ENCODE results near the gene MIER2. TPM values are rescaled to one million over a fixed set of nuclear protein-coding genes. Genes with fewer than 3 reads are reported as not detected.

The MIER2 gene
- total RNA-seq, 1 donor from 2014 or later, result 47.3 TPM

DNA sequence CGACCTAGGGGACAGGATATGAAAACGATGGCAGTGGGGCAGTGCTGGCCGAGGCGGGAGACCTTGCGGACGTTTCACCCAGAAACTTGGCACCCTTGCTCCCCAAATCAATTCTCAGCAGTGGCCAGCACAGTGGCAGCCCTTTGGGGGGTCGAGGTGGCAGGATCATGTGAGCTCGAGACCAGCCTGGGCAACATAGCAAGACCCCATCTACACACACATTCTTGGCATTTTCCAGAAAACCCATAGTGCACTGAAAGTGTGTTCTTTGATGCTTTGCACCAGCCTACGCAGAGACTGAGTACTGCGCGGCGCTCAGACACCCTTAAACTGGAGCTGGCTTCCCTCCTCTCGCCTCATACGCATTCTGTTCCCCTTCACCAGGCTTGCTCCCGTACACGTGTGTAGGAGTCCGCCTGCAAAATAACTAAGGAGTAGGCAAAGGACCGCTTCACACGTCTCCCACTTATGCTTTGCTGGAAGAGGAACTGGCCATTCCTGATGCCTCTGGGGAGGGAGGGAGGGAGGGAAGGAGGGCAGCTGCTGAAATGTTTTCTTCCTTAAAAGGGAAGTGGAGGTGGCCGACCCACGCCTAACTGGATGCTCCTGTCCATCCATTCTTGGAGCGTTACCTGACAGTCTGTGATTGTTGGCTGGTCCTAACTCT is 23.5 kb upstream of the MIER2 start:
- TF ChIP-seq, protein P1, sequence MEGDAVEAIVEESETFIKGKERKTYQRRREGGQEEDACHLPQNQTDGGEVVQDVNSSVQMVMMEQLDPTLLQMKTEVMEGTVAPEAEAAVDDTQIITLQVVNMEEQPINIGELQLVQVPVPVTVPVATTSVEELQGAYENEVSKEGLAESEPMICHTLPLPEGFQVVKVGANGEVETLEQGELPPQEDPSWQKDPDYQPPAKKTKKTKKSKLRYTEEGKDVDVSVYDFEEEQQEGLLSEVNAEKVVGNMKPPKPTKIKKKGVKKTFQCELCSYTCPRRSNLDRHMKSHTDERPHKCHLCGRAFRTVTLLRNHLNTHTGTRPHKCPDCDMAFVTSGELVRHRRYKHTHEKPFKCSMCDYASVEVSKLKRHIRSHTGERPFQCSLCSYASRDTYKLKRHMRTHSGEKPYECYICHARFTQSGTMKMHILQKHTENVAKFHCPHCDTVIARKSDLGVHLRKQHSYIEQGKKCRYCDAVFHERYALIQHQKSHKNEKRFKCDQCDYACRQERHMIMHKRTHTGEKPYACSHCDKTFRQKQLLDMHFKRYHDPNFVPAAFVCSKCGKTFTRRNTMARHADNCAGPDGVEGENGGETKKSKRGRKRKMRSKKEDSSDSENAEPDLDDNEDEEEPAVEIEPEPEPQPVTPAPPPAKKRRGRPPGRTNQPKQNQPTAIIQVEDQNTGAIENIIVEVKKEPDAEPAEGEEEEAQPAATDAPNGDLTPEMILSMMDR (IDR thresholded peaks at IDR 0.05; ENCODE audit: partially characterized antibody, unreplicated experiment), result no peak
- no peak overlapping the region for H3K4me3 Mint-ChIP-seq (ENCODE audit: unreplicated experiment)
- peaks cover 5% of the 10 kb centered on the region for H3K9me3 Mint-ChIP-seq (ENCODE audit: unreplicated experiment)
- peaks cover 5% of the 10 kb centered on the region for H3K36me3 Mint-ChIP-seq (ENCODE audit: unreplicated experiment)
- no peak overlapping the region for H3K27ac Mint-ChIP-seq (ENCODE audit: unreplicated experiment)
- peaks cover 18% of the 10 kb centered on the region for H3K4me1 Mint-ChIP-seq (ENCODE audit: low read depth, unreplicated experiment)
- no peak for DNase-seq
- peaks cover 11% of the 10 kb centered on the region for H3K27me3 Mint-ChIP-seq (ENCODE audit: unreplicated experiment)

DNA sequence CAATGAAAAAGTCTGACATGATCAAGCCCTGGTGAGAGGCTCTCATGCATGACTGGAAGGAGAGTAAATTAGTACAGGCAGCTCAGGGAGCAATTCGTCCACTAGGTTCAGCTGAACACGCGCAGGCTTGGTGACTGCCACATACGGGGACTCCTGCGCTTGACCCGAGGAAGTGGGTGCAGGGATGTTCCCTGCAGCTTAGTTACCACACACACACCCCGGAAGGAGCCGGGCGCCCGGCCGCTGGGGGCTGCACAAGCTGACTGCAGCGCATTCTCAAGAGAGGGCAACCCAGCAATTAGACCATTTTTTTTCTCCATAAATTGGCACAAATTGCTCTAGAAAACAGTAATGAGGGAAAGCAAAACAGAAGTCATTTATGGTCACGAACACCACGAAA is 23.0 kb upstream of the MIER2 start:
- H3K9me3 Mint-ChIP-seq (ENCODE audit: unreplicated experiment), result peaks cover 5% of the 10 kb centered on the region
- H3K4me1 Mint-ChIP-seq (ENCODE audit: low read depth, unreplicated experiment), result peaks cover 17% of the 10 kb centered on the region

DNA sequence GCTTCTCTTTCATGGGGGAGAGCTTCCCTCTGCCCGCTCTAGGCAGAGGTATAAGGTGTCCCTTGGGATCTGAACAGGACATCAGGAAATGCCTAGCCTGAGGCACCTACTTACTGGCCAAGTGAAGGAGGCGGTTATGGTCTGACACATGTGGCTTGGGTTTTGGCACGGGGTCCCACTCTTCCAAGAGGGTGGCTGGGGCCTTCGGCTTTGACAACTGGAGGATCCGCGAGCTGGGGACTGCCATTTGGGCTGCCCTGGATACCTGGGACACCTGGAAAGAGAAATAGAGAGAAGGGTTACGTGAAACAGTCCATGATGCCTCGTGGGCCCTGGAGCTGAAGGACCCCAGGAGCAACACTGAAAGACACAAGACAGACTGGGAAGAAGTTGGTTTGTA is 22.4 kb upstream of the MIER2 start:
- Mint-ChIP-seq H3K27ac (ENCODE audit: unreplicated experiment) (no peak overlapping the region), H3K36me3 (ENCODE audit: unreplicated experiment) (peaks cover 5% of the 10 kb centered on the region), H3K4me3 (ENCODE audit: unreplicated experiment) (no peak overlapping the region), H3K27me3 (ENCODE audit: unreplicated experiment) (peaks cover 9% of the 10 kb centered on the region), H3K9me3 (ENCODE audit: unreplicated experiment) (peaks cover 6% of the 10 kb centered on the region), H3K4me1 (ENCODE audit: low read depth, unreplicated experiment) (peaks cover 11% of the 10 kb centered on the region)
- DNase-seq, result no peak
- TF ChIP-seq, protein P1 (IDR thresholded peaks at IDR 0.05; ENCODE audit: partially characterized antibody, unreplicated experiment), result no peak

More for the DNA sequence above, 23.0 kb upstream of the MIER2 start:
- Mint-ChIP-seq H3K27ac (ENCODE audit: unreplicated experiment) (no peak overlapping the region), H3K4me3 (ENCODE audit: unreplicated experiment) (no peak overlapping the region), H3K36me3 (ENCODE audit: unreplicated experiment) (peaks cover 5% of the 10 kb centered on the region), H3K27me3 (ENCODE audit: unreplicated experiment) (peaks cover 11% of the 10 kb centered on the region)
- TF ChIP-seq, protein P1 (IDR thresholded peaks at IDR 0.05; ENCODE audit: partially characterized antibody, unreplicated experiment), result no peak
- DNase-seq, result no peak

DNA sequence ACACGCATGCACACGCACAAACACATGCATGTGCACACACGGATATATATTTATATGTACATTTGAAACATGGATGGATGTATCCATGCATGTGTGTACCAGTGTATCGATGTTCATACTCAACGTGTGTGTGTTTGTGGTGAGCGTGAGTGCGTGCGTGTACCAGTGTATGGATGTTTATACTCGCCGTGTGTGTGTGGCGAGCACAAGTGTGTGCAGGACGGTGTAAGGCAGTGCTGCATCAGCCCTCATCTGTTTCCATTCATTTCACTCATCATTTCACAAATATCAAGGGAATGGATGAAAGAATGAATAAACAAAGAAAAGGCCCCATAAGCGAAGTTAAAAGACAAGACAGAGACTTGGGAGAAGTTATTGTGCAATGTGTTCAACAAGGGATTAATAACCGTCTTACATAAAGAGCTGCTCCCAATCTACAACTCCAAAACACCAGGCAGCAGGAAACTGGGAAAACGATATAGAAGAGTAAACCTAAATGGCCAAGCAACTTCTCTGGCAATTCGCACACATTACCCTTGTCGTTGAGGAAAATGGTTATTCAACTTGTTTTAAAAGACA is 21.7 kb upstream of the MIER2 start:
- peaks cover 5% of the 10 kb centered on the region for H3K4me1 Mint-ChIP-seq (ENCODE audit: low read depth, unreplicated experiment)
- H3K27ac Mint-ChIP-seq (ENCODE audit: unreplicated experiment), result no peak overlapping the region
- TF ChIP-seq, protein P1 (IDR thresholded peaks at IDR 0.05; ENCODE audit: partially characterized antibody, unreplicated experiment), result no peak
- peaks cover 5% of the 10 kb centered on the region for H3K36me3 Mint-ChIP-seq (ENCODE audit: unreplicated experiment)
- H3K9me3 Mint-ChIP-seq (ENCODE audit: unreplicated experiment), result peaks cover 2% of the 10 kb centered on the region
- no peak for DNase-seq
- H3K4me3 Mint-ChIP-seq (ENCODE audit: unreplicated experiment), result no peak overlapping the region
- peaks cover 3% of the 10 kb centered on the region for H3K27me3 Mint-ChIP-seq (ENCODE audit: unreplicated experiment)

Data from glutamatergic neuron (in vitro differentiated cells).